NCI-H526 treated with DMSO at 0.1 percent for 48 hours (cell line): ENCODE results near the gene CSF2RB.
"Not testable (repeated sequence)": the region's sequence is repeated elsewhere in the genome, so short reads cannot be mapped to it uniquely, and the experiment has no call there.

Source experiments
- DNase-seq: peaks from one replicate; lab custom pipeline; 2025; lab: John Stamatoyannopoulos, UW

CSF2RB gene

DNA sequence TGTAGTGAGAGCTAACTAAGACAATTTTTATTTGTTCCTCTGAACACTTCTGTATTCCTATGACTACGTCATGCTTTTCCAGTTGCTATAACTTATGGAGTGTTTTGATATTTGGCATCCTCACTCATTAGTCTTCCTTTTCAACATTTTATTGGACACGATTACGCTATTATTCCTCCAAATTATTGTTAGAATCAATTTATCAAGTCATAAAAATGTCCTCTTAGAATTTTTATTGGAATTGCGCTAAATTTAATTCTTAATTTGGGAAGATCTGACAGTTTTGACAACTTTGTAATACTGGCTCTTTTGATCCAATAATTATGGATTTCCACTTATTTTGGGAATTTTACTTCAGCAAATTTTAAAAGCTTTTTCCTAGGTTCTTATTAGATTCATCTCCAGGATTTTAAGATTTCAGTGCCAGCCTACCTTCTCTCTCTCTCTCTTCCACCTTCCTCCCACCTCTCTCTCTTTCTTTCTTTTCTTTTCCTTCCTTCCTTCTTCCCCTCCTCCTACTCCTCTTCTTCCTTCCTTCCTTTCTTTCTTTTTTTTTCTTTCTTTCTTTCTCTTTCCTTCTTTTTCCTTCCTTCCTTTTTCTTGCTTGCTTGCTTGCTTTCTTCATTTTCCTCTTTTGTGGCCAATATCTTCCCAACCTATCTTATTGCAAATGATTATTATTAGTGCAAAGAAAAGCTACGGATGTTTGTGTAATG lies 55.0 kb downstream of the CSF2RB start:
- DNase-seq = no peak

- no peak for DNase-seq
Measured at GRCh38 chr22:36971341-36972125, 58.1 kb downstream of the CSF2RB start.

- DNase-seq = no peak
Measured at GRCh38 chr22:36976606-36977005, 63.2 kb downstream of the CSF2RB start.

DNA sequence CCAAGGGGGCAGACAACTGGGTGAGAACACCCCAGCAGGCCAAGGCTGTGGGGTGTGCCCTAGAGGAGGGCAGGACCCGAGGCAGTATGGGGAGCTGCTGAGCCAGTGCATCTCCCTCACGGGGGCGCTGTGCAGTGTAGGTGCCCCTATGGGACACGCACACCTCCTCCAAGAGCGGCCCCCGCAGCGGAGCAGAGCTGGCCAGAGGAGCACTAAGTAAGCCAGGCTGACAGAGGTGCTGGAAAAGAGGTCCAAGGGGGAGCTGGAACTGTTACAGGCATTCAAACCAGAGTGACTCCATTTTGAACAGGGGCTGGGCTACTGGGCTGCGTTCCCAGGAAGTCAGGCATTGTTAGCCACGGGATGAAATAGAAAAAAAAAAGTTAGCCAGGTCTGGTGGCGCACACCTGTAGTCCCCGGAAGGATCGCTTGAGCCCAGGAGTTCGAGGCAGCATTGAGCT lies 64.0 kb downstream of the CSF2RB start:
- DNase-seq = no peak

GRCh38 chr22:36977947-36978660 lies 64.7 kb downstream of the CSF2RB start:
- peak; percentile 48 for DNase-seq

GRCh38 chr22:36979016-36979910 lies 65.8 kb downstream of the CSF2RB start:
- no peak for DNase-seq

DNA sequence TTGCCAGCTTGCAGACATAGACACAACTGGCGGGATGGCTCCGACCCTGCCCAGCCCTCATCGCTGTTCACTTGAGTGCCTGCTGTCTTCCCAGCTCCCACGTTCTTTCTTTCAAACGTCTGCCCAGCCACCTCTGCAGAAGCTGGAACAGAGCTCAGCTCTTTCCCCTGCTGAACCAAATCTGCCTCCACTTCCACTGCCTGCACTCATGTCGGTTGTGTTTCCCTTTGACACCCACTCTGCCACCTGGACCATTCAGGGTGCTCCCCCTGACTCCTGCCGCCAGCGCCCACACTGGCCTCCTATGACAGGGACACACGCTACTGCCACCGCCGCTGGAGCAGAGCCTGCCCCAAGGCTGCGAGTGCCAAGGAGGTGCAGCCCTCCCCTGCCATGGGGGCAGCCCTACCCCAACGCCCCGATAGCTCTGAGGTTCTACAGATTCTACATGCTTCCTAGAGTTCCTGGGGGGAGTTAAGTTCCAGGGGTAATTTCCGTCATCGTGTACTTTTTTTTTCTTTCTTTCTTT lies 67.9 kb downstream of the CSF2RB start:
- no peak for DNase-seq

DNA sequence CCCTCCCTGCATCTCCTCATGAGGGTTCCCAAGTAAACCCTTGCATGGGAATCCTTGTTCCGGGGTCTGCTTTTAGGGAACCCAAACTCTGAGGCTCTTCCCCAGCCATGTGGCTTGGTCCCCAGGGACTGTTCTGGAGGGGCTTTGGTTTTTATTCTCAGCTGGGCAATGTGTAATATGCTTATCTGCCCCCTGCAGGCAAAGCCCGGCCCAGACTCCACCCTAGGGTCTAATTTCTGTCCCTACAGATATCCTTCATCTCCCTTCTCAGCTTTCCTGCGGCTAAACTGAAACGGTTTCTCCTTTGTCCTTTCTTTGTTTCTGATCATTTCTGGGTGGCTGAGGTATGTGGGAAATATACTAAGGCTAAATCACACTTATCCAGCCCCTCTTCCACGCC lies 68.7 kb downstream of the CSF2RB start:
- no peak for DNase-seq

DNA sequence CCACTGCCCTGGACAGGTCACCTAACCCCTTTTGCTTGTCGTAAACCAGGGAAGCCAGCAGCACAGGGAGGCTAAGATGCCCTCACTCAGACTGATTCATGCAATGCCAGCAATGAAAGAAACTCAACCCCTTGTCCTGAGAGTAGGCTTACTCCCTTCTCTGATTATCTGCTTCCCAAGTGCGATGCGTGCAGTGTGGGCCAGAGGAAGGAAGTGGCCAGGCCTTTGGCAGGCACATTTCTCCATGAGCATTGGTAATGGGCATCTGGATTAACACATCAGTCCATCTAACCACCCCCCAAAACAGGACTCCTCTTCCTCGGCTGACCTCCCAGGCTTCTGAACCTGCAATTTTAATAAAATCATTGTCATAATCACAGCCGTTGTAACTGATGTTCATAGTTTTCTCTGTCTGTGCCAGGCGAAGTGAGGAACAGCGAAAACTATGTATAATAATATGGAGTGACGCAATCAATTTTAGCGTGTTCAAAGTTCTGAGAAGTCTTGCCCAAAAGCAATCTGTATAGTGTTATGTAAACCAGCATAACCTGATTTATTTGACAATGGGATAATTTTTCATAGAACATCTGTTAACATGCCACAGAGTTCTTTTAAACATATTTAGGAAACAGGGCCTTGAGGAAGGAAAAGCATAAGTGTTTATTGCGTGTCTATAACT lies 71.9 kb downstream of the CSF2RB start:
- DNase-seq = no peak

- DNase-seq = peak; percentile 0
Measured at GRCh38 chr22:36986242-36986821, 72.9 kb downstream of the CSF2RB start.

GRCh38 chr22:36988075-36988832 lies 74.8 kb downstream of the CSF2RB start:
- no peak for DNase-seq

GRCh38 chr22:36989012-36989411 lies 75.6 kb downstream of the CSF2RB start:
- not testable (repeated sequence) for DNase-seq
